GM19438 (cell line): ENCODE measurements around the gene ENPP3.
"Not testable (repeated sequence)": the region's sequence is repeated elsewhere in the genome, so short reads cannot be mapped to it uniquely, and the experiment has no call there.

Experiments
- ATAC-seq: cut with Tn5 transposase; IDR thresholded peaks from one replicate; pipeline ENCODE4 v1.9.1; 2021; ENCODE audit warnings: low read depth; ENCODE audit not compliant: unreplicated experiment

The ENPP3 gene

GRCh38 chr6:131682442-131682841 lies 45.3 kb downstream of the ENPP3 start:
- no peak for ATAC-seq

GRCh38 chr6:131683479-131683878 lies 46.4 kb downstream of the ENPP3 start:
- no peak for ATAC-seq

DNA sequence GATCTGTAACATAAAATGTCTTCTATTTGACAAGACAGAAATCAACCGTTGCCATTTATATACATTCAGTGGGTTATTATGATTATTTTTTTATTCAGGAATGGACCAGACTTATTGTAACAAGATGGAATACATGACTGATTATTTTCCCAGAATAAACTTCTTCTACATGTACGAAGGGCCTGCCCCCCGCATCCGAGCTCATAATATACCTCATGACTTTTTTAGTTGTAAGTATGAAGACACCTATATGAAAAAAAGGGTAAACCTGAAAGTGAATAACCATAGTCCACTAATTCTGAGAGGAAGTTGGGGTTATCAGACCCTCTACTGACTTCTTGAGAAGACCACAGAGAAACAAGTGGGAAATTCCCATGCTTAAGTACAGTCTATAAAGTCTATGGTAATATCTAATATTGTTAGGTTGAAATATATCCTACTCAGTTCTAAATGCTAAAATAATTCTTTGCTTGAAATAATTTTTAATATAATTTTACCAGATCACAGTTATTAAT lies 48.2 kb downstream of the ENPP3 start:
- no peak for ATAC-seq

DNA sequence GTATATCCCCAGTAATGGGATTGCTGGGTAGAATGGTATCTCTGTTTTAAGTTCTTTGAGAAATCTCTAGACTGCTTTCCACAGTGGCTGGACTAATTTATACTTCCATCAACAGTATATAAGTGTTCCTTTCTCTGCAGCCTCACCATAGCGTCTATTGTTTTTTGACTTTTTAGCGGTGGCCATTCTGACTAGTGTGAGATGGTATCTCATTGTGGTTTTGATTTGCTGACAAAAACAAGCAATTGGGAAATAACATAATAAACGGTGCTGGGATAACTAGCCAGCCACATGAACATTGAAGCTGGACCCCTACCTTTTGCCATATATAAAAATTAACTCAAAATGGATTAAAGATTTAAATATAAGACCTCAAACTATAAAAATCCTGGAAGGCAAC lies 49.9 kb downstream of the ENPP3 start:
- no peak for ATAC-seq

GRCh38 chr6:131688286-131688685 lies 51.2 kb downstream of the ENPP3 start:
- peak; percentile 57 for ATAC-seq

DNA sequence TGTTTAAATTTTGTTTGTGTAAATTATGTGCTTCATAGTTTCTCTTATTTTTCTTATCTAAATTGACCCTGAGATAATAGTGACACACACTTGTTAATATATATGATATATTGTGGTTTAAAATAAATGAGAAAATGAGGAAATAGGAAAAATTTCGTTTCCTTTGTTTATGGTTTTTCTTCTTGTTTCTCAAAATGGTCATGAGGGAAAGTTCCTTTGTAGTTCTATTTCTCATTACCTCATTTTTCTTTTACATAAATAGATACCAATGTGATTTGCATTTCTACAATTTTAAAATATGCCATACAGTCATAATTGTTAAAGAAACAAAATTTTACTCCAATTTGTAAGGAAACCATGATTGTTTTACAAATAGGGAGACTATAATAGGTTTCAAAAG lies 54.9 kb downstream of the ENPP3 start:
- ATAC-seq, result no peak

DNA sequence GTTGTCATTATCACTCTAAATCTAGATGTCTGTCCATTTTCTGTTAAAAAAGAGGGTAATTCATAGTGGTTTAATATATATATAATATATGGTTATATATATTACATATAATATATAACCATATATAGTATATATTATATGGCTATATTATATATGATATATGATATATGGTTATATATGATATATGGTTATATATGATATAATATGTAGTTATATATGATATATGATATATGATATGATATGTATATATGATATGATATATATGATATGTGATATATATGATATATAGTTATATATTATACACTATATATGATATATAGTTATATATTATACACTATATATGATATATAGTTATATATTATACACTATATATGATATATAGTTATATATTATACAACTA lies 55.5 kb downstream of the ENPP3 start:
- no peak for ATAC-seq

DNA sequence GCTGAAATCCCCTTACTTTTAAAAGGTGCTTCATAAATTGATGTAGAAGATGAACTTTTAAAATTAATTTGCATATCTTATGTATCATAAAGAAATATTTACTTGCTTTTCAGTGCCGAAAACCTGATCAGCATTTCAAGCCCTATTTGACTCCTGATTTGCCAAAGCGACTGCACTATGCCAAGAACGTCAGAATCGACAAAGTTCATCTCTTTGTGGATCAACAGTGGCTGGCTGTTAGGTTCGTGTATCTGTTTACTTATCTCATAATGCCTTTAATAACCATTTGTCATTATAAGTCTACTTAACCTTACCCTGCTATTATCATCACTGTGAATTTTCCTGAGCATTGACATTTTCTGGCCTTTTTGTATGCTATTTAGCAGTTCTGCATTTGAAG lies 56.3 kb downstream of the ENPP3 start:
- no peak for ATAC-seq

- ATAC-seq, result peak; percentile 94
These were observed 57.8 kb downstream of the ENPP3 start for GRCh38 chr6:131694832-131695426.

- ATAC-seq, result no peak
These were observed 59.9 kb downstream of the ENPP3 start for GRCh38 chr6:131696956-131697355.

DNA sequence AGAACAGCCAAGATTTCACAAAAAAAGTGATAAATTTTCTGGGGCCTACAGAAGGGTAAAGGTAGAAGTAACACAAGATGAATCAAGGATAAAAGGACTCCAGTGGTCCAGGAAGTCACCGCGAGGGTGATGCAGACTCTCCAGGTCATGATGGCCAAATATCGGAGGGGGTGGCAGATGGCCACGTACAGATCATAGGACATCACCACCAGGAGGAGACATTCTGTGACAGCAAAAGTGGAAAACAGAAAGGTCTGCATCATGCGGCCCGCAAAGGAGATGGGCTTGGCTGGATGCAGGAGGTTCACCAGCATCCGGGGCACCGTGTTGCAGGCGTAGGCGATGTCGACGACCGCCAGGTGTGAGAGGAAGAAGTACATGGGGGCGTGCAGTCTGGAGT lies 63.7 kb downstream of the ENPP3 start:
- ATAC-seq, result not testable (repeated sequence)

GRCh38 chr6:131703905-131704304 lies 66.8 kb downstream of the ENPP3 start:
- ATAC-seq, result not testable (repeated sequence)

- not testable (repeated sequence) for ATAC-seq
These were observed 73.8 kb downstream of the ENPP3 start, which contains the start of gene CTAGE9 for GRCh38 chr6:131710917-131711316. Gene CTAGE9, minus strand, starts transcription at chr6:131711017. Its CDS starts 0 bp downstream, at chr6:131711017.

DNA sequence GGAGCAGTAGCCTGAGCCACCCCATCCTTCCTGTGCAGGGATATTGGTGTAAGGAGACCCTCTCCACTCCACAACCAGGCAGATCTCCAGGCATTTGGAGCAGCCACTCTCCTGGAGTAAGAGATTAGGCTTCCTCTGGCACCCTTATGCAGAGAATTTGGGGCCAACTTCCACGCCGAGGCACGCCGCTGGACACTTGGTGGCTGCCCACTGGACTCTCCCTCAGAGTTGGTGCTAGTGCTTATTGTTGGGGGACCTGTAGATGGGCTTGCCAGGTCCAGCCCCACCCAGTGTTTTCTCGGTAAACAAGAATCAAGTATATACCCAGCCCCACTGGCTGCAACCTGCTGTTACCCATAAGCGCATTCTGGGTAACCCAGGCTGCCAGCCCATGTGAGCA lies 78.5 kb downstream of the ENPP3 start:
- ATAC-seq, result peak; percentile 54

DNA sequence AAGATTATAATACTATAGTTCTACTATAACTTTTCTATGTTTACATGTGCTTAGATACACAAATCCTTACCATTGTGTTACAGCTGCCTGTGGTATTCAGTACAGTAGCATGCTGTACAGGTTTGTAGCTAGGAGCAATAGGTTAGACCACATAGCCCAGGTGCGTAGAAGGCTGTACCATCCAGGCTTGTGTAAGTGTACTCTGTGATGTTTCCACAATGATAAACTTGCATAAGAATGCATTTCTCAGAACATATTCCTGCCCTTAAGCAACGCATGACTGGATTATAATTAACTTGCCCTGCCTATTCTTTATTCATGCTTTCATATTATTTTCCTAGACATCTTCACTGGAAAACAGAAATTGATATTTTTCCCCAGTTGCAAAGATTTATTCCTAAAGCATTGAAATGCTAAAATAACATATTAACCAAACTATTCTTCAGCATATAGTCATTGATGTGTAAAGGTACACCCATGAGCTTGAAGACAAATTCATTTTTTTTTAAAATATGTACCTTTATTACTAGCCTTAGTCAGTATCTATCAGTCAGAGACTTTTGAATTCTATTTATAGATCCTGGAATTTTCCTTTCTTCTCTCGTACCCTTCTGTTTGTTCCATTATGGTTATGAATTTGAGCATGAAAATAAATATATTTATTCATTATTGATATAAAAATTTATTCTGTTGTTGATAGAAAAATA lies 80.9 kb downstream of the ENPP3 start:
- no peak for ATAC-seq

- ATAC-seq, result no peak
These were observed 84.1 kb downstream of the ENPP3 start for GRCh38 chr6:131721161-131721560.

DNA sequence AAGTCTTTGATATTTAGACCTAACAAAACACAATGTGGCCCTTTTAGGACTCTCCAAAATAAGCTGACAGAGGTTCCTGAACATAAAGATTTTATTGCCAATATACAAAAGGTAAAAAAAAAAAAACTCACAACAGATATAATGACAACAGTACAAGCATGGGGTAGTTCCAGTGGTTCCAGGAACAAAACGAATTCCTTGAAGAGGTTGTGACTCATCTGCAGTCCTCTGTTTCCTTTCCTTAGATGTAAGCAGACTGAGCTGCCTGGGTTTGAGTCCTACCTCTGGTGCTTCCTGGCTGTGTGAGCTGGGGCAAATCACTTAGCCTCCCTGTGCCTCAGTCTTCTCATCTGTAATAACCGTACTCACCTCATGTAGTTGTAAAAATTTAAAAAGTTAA lies 87.0 kb downstream of the ENPP3 start:
- ATAC-seq, result no peak

- no peak for ATAC-seq
These were observed 90.4 kb downstream of the ENPP3 start for GRCh38 chr6:131727467-131727866.

- no peak for ATAC-seq
These were observed 90.8 kb downstream of the ENPP3 start for GRCh38 chr6:131727868-131728267.

DNA sequence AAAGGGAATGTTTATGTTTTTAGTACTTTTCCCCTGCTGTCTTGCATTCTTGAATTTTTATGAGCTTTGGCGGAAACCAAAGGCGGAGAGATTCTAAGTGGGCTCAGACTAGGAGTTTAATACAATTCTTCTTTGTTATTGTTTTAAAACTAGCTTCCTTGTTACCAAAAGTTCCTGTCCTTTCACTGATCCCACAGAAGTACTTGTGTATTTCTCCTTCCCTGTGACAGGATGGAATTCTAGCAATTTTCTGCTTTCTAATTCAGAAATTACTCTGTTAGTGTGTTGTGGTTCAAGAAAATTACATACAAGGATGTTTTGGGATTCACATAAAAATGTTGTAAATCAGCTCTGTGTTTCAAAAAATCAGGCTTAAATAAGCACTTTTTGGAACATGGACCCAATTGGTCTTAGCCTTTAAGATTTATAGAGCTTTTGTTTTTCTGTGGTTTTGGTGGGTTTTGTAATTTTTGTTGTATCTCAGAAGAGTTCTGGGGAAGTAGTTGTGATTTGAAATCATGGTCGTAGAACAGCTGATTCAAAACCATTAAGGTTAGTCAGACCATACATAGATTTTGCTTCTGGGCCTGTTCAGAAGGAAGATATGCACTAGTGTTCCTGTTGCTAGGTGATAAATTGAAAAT lies 91.3 kb downstream of the ENPP3 start:
- no peak for ATAC-seq

DNA sequence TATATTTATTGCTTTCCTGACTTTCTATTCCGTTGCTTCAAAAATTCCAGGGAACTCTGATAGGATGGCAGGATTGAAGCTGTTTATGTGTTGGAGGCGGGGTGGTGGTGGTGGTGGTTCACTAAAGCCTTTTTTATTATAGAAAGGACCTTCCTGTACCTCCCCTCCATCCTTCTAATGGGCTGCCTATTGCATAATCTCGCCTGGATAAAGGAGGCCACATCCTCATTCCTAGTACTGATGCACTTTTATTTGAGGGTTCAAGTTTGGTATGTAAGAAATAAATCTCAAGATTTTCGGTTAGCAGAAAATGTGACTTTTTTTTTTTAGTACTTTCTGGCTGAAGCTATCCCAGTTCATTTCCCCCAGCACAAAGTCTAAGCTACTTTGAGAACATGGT lies 92.4 kb downstream of the ENPP3 start:
- ATAC-seq, result no peak

GRCh38 chr6:131730264-131730663 lies 93.2 kb downstream of the ENPP3 start:
- no peak for ATAC-seq
